A549 (cell line): ENCODE results near the gene RIMBP2. TPM values are rescaled to one million over a fixed set of nuclear protein-coding genes. Genes with fewer than 3 reads are reported as not detected.

ENCODE experiments used
- ATAC-seq, 2 experiments: fragments of 200-7000 bp in 1 of 2; fragments of >200 bp in 1 of 2; cut with Nextera tagmentation in 1 of 2; cut with Tn5 transposase in 1 of 2; 3 replicates each; pipeline versions ENCODE4 v1.8.0 to v1.9.1; 2018 to 2020; ENCODE audit warnings: mild to moderate bottlenecking in 1 of 2, moderate library complexity in 1 of 2
- CTCF ChIA-PET: fragments of 300-600 bp; sonication (Branson Sonifier 250); formaldehyde crosslinking; extraction: SDS; loops from one replicate; lab custom pipeline; 2021; ENCODE audit warnings: antibody characterized with exemption, inconsistent platforms; lab: Yijun Ruan, JAX
- POLR2A ChIA-PET: fragments of 350-600 bp; formaldehyde crosslinking; extraction: SDS; loops from one replicate; lab custom pipeline; 2021; ENCODE audit warnings: antibody characterized with exemption, inconsistent platforms; lab: Yijun Ruan, JAX
- DNase-seq, 2 experiments: peaks; one replicate each; pipeline versions ENCODE4 v3.0.0 to v3.0.0-alpha.2; 2011 to 2016; ENCODE audit warnings: low read depth in 1 of 2, low spot score in 1 of 2
- FAIRE-seq: peaks from 2 replicates; lab custom pipeline; 2011; peaks lifted over from hg19 to GRCh38; lab: Jason Lieb, UNC
- H3K27ac ChIP-seq, 2 experiments: fragments of >200 bp; sonication (Bioruptor Twin); formaldehyde crosslinking; 3 replicates each; pipeline ENCODE4 v1.5.1; 2016 to 2017
- H3K4me1 ChIP-seq: fragments of >200 bp; sonication (Bioruptor Twin); formaldehyde crosslinking; 3 replicates; pipeline ENCODE4 v1.6.1; 2016
- H3K4me2 ChIP-seq: fragments of >200 bp; sonication (Bioruptor Twin); formaldehyde crosslinking; 3 replicates; pipeline ENCODE4 v1.6.1; 2016
- H3K4me3 ChIP-seq: fragments of >200 bp; sonication (Bioruptor Twin); formaldehyde crosslinking; 3 replicates; pipeline ENCODE4 v1.5.1; 2016
- H3K9me3 ChIP-seq: fragments of >200 bp; sonication (Bioruptor Twin); formaldehyde crosslinking; 3 replicates; pipeline ENCODE4 v1.6.1; 2016
- BCL3 ChIP-seq: fragments of >200 bp; sonication (Bioruptor Twin); formaldehyde crosslinking; IDR thresholded peaks from 3 replicates; pipeline ENCODE4 v1.6.1; 2016
- BHLHE40 ChIP-seq: IDR thresholded peaks from 2 replicates; pipeline ENCODE4 v1.6.1; 2012; ENCODE audit warnings: low read depth, low read length, inconsistent platforms
- CBX2 ChIP-seq: fragments of 200-600 bp; sonication (generic); IDR thresholded peaks from 2 replicates; pipeline ENCODE4 v1.6.1; 2016; ENCODE audit warnings: low read depth, mild to moderate bottlenecking, borderline replicate concordance
- CBX8 ChIP-seq: fragments of 200-600 bp; sonication (generic); IDR thresholded peaks from 2 replicates; pipeline ENCODE4 v1.6.1; 2016
- CEBPB ChIP-seq, 2 experiments: fragments of >200 bp in 1 of 2; sonication (Bioruptor Twin) in 1 of 2; formaldehyde crosslinking in 1 of 2; IDR thresholded peaks; 2 replicates each; pipeline ENCODE4 v1.6.1; 2012 to 2016
- CTCF ChIP-seq: fragments of >200 bp; sonication (Bioruptor Twin); formaldehyde crosslinking; IDR thresholded peaks from 3 replicates; pipeline ENCODE4 v1.5.1; 2016
- EHMT2 ChIP-seq: fragments of 200-600 bp; sonication (generic); IDR thresholded peaks from 2 replicates; pipeline ENCODE4 v1.6.1; 2016; ENCODE audit warnings: antibody characterized with exemption, low read depth, mild to moderate bottlenecking, moderate library complexity
- EP300 ChIP-seq, 2 experiments: fragments of >200 bp; sonication (Bioruptor Twin); formaldehyde crosslinking; IDR thresholded peaks; 2 replicates in 1 of 2; 3 replicates in 1 of 2; pipeline ENCODE4 v1.6.1; 2016 to 2017
- ESRRA ChIP-seq: fragments of 150-350 bp; IDR thresholded peaks from 2 replicates; pipeline ENCODE4 v1.6.1; 2014; ENCODE audit warnings: mild to moderate bottlenecking, low read length, borderline replicate concordance
- FOSB ChIP-seq: fragments of 250-450 bp; sonication (Bioruptor Pico); IDR thresholded peaks from 2 replicates; pipeline ENCODE4 v1.5.0; 2020; ENCODE audit warnings: mild to moderate bottlenecking, moderate library complexity
- FOSL2 ChIP-seq, 2 experiments: fragments of 450-650 bp in 1 of 2; fragments of >200 bp in 1 of 2; sonication (Bioruptor Twin) in 1 of 2; formaldehyde crosslinking; IDR thresholded peaks; 2 replicates each; pipeline versions ENCODE4 v1.5.0 to v1.6.1; 2016 to 2020; ENCODE audit warnings: mild to moderate bottlenecking in 1 of 2, moderate library complexity in 1 of 2
- HDAC2 ChIP-seq: fragments of 200-600 bp; sonication (generic); IDR thresholded peaks from 2 replicates; pipeline ENCODE4 v1.6.1; 2016
- HES2 ChIP-seq: fragments of >200 bp; sonication (Bioruptor Twin); formaldehyde crosslinking; IDR thresholded peaks from 2 replicates; pipeline ENCODE4 v1.6.1; 2016
- HEYL ChIP-seq: fragments of 250-450 bp; sonication (Bioruptor Pico); IDR thresholded peaks from 2 replicates; pipeline ENCODE4 v1.8.0; 2021; ENCODE audit warnings: mild to moderate bottlenecking, moderate library complexity
- HOXB13 ChIP-seq: fragments of 250-450 bp; sonication (Bioruptor Pico); IDR thresholded peaks from 2 replicates; pipeline ENCODE4 v1.5.0; 2020; ENCODE audit warnings: low read depth, mild to moderate bottlenecking, moderate library complexity
- HOXB5 ChIP-seq: fragments of 250-450 bp; sonication (Bioruptor Pico); IDR thresholded peaks from 2 replicates; pipeline ENCODE4 v1.5.0; 2020; ENCODE audit warnings: mild to moderate bottlenecking, moderate library complexity
- JUN ChIP-seq, 2 experiments: fragments of >200 bp; sonication (Bioruptor Twin); formaldehyde crosslinking; IDR thresholded peaks; 2 replicates in 1 of 2; 3 replicates in 1 of 2; pipeline ENCODE4 v1.6.1; 2016 to 2017
- KDM5A ChIP-seq: fragments of 200-600 bp; sonication (generic); IDR thresholded peaks from 2 replicates; pipeline ENCODE4 v1.6.1; 2016; ENCODE audit warnings: antibody characterized with exemption, mild to moderate bottlenecking
- MAZ ChIP-seq: fragments of 150-350 bp; IDR thresholded peaks from 2 replicates; pipeline ENCODE4 v1.6.1; 2014; ENCODE audit warnings: antibody characterized with exemption, low read depth, low read length, borderline replicate concordance
- RNF2 ChIP-seq: fragments of 200-600 bp; sonication (generic); IDR thresholded peaks from 2 replicates; pipeline ENCODE4 v1.6.1; 2016; ENCODE audit warnings: low read depth, mild to moderate bottlenecking, antibody characterized with exemption, moderate library complexity, borderline replicate concordance
- SMC3 ChIP-seq: fragments of >200 bp; sonication (Bioruptor Twin); formaldehyde crosslinking; IDR thresholded peaks from 3 replicates; pipeline ENCODE4 v1.6.1; 2018; ENCODE audit warnings: inconsistent platforms
- ZNF302 ChIP-seq: fragments of 250-450 bp; sonication (Bioruptor Pico); IDR thresholded peaks from 2 replicates; pipeline ENCODE4 v1.9.0; 2021; ENCODE audit warnings: inconsistent platforms, mild to moderate bottlenecking, moderate library complexity
- WGBS: methylation state at CpG from one replicate; pipeline ENCODE4 v1.1.6; 2017; ENCODE audit errors: missing lambda C conversion rate; 5-methylcytosine and 5-hydroxymethylcytosine counted together
- polyA plus RNA-seq, 4 experiments: library from polyadenylated mRNA; depleted of rRNA in 3 of 4; stranded (reverse); fragments of >200 nt; fragmentation: RNase III in 1 of 4; extraction: RNeasy Plus Mini Kit Qiagen cat#74134 plus additional on column Dnase treatment in 1 of 4; gene quantifications; 2 replicates in 3 of 4; 3 replicates in 1 of 4; pipeline ENCODE4 v1.2.3, GENCODE V29; 2011 to 2017

The RIMBP2 gene
- polyA plus RNA-seq, 2 of the 4 experiments (the other 2 are of a cell fraction): not detected

- ATAC-seq (no peak), FAIRE-seq (no peak), DNase-seq (no peak)
- Histone ChIP-seq H3K9me3 (no peaks in the 10 kb centered on the region), H3K4me1 (no peaks in the 10 kb centered on the region), H3K4me2 (no peak overlapping the region), H3K4me3 (no peak overlapping the region)
- CTCF ChIA-PET: no interaction called here
- POLR2A ChIA-PET: no interaction called here
- no peak for TF ChIP-seq HES2
- TF ChIP-seq RNF2: no peak
- TF ChIP-seq HOXB13: no peak
- no peak for TF ChIP-seq CBX2
- TF ChIP-seq FOSL2 (IDR thresholded peaks at IDR 0.05): no peak
- TF ChIP-seq FOSL2 (CRISPR knock-in tag; IDR thresholded peaks at IDR 0.05): no peak
- no peak for TF ChIP-seq ESRRA
- TF ChIP-seq SMC3: no peak
- TF ChIP-seq HEYL (CRISPR knock-in tag): no peak
- no peak for TF ChIP-seq ZNF302 (CRISPR knock-in tag)
- TF ChIP-seq EHMT2: no peak
- TF ChIP-seq HOXB5: no peak
- TF ChIP-seq KDM5A: no peak
- TF ChIP-seq FOSB: no peak
- TF ChIP-seq BCL3: no peak
- TF ChIP-seq, all 56 proteins: peak for 0
- WGBS: 59% methylated on average over 3 of the region's 3 CpGs
- no peak overlapping the region for H3K27ac ChIP-seq
Measured at GRCh38 chr12:130439250-130439649, 276.8 kb downstream of the RIMBP2 start.

- TF ChIP-seq CBX8: no peak
- TF ChIP-seq CEBPB (IDR thresholded peaks at IDR 0.05): no peak
- FAIRE-seq: no peak
Measured at GRCh38 chr12:130438711-130439110, 277.4 kb downstream of the RIMBP2 start.

GRCh38 chr12:130438243-130438620 is 277.9 kb downstream of the RIMBP2 start:
- POLR2A ChIA-PET: no interaction called here
- H3K4me2 ChIP-seq: no peak overlapping the region
- TF ChIP-seq HES2 (no peak), CTCF (no peak), CBX8 (no peak), HDAC2 (no peak), JUN (IDR thresholded peaks at IDR 0.05) (no peak), MAZ (no peak), BHLHE40 (no peak), EP300 (IDR thresholded peaks at IDR 0.05) (no peak)

More at GRCh38 chr12:130438711-130439110, 277.4 kb downstream of the RIMBP2 start:
- H3K4me2 ChIP-seq: no peak overlapping the region
- 47% methylated on average over 13 of the region's 13 CpGs for WGBS
- no peak overlapping the region for H3K4me3 ChIP-seq
- no peak for ATAC-seq
- no peak overlapping the region for H3K27ac ChIP-seq
- DNase-seq: no peak
- POLR2A ChIA-PET: no interaction called here
- no peaks in the 10 kb centered on the region for H3K4me1 ChIP-seq
- CTCF ChIA-PET: no interaction called here
- no peaks in the 10 kb centered on the region for H3K9me3 ChIP-seq

More at GRCh38 chr12:130438243-130438620, 277.9 kb downstream of the RIMBP2 start:
- Histone ChIP-seq H3K4me1 (no peaks in the 10 kb centered on the region), H3K9me3 (no peaks in the 10 kb centered on the region), H3K27ac (no peak overlapping the region), H3K4me3 (no peak overlapping the region)
- FAIRE-seq (no peak), ATAC-seq (no peak), DNase-seq (no peak)
- CTCF ChIA-PET: no interaction called here
- WGBS: 39% methylated on average over 8 of the region's 19 CpGs
